Heart right ventricle (tissue), 16 donors: Measurements from ENCODE around the gene GSTA1. TPM values are rescaled to one million over a fixed set of nuclear protein-coding genes. Genes with fewer than 3 reads are reported as not detected.
"Not testable (repeated sequence)": the region's sequence is repeated elsewhere in the genome, so short reads cannot be mapped to it uniquely, and the experiment has no call there.

Source experiments
- ATAC-seq, 8 donors: fragments of 200-7000 bp; cut with Tn5 transposase; one replicate each; pipeline ENCODE4 v1.9.1; 2020; ENCODE audit warnings: mild to moderate bottlenecking in 8 of 8, moderate library complexity in 8 of 8, moderate number of reproducible peaks in 1 of 8
- DNase-seq, 2 donors: peaks; one replicate each; pipeline ENCODE4 v3.0.0-alpha.2; 2020
- H3K27ac ChIP-seq, 10 donors: fragments of 200-600 bp; sonication (generic) in 2 of 10; one replicate each; pipeline versions ENCODE4 v1.5.0 to v1.8.0; 2020 to 2022; ENCODE audit warnings: mild to moderate bottlenecking in 3 of 10
- H3K27me3 ChIP-seq, 7 donors: fragments of 200-600 bp; one replicate each; pipeline ENCODE4 v1.8.0; 2021 to 2022; ENCODE audit warnings: mild to moderate bottlenecking in 2 of 7
- H3K36me3 ChIP-seq, 9 donors: fragments of 200-600 bp; sonication (generic) in 1 of 9; one replicate each; pipeline versions ENCODE4 v1.5.0 to v1.8.0; 2020 to 2022; ENCODE audit warnings: mild to moderate bottlenecking in 2 of 9
- H3K4me1 ChIP-seq, 9 donors: fragments of 200-600 bp; sonication (generic) in 1 of 9; one replicate each; pipeline versions ENCODE4 v1.5.0 to v1.8.0; 2020 to 2022; ENCODE audit warnings: mild to moderate bottlenecking in 4 of 9
- H3K4me3 ChIP-seq, 10 donors: fragments of 200-600 bp; sonication (generic) in 2 of 10; one replicate each; pipeline versions ENCODE4 v1.5.0 to v1.8.0; 2020 to 2022; ENCODE audit warnings: mild to moderate bottlenecking in 7 of 10, moderate library complexity in 2 of 10
- H3K9me3 ChIP-seq, 11 donors: fragments of 200-600 bp in 10 of 11; sonication (generic) in 2 of 11; one replicate each; pipeline versions ENCODE4 v1.5.0 to v1.8.0; 2013 to 2022; ENCODE audit warnings: mild to moderate bottlenecking in 2 of 11, control low read depth in 1 of 11, moderate library complexity in 1 of 11
- WGBS, 2 donors: extraction: QIAGEN DNeasy Blood & Tissue Kit; methylation state at CpG; one replicate each; pipeline ENCODE4 v1.1.7; 2013; ENCODE audit warnings: inconsistent platforms in 1 of 2; 5-methylcytosine and 5-hydroxymethylcytosine counted together
- intact Hi-C, 10 donors: fragments of 100-400 bp; cut with DNase I; formaldehyde crosslinking; loops; one replicate each; pipeline versions ENCODE4 v1.11.1 to v1.14.2; 2022
- polyA plus RNA-seq, 2 donors: library from polyadenylated mRNA; stranded (reverse); fragments of 200-250 nt; gene quantifications; one replicate each; pipeline ENCODE4 v1.2.3, GENCODE V29; 2013
- total RNA-seq, 10 donors: library from RNA; stranded (reverse); fragmentation: NEBNext Ultra II Directional in 3 of 10; extraction: Animal tissue kit (Norgen Biotek cat#: 25700) in 3 of 10; gene quantifications; one replicate each; pipeline versions ENCODE4 v1.2.1 to v1.2.4, GENCODE V29; 2021 to 2023
- TF ChIP-seq, protein P1 (sequence below), 9 donors: fragments of 200-600 bp; sonication (generic) in 2 of 9; IDR thresholded peaks; one replicate each; pipeline versions ENCODE4 v1.5.0 to v1.8.0; 2021 to 2022; ENCODE audit warnings: antibody characterized with exemption in 9 of 9, mild to moderate bottlenecking in 5 of 9, moderate library complexity in 1 of 9
- donor health status: Arrhythmogenic right ventricular cardiomyopathy.
- donor health status: ischemic (EF 13 %, LVEDD 7.1; RV severe dilation, severe dysfunction).
- donor health status: healthy with polysubstance abuse.
- donor health status: DM: no; HTN: yes; CAD: no.
- donor health status: DM: no; HTN: no; CAD: no.
- donor health status: ischemic (EF 25% LVEDD 6.9; RV normal size, moderate dysfunction).
- donor health status: ischemic (EF 25% LVEDD 5.7; RV mildly dilated, moderate dysfunction).
- donor health status: healthy.
- donor health status: DM: yes; HTN: yes; CAD: no.
- donor health status: Ischemic cardiomyopathy.
- donor health status: ischemic (EF 35%, LVEDD 5.7; RV mildly dilated, moderate dysfunction).
- donor health status: nonischemic (EF 11% LVEDD 7.7; RV severe dilation, severe dysfunction).
- donor health status: DM: yes; HTN: yes; CAD: no.
- donor health status: PGD.
- donor health status: ischemic (EF 29% LVEDD 5.4; RV normal size, mild dysfunction).
- donor health status: nonischemic (EF 23%, LVEDD 6.1; RV moderate dilation, normal function).

The GSTA1 gene
- total and polyA plus RNA-seq, 12 donors, result not detected

DNA sequence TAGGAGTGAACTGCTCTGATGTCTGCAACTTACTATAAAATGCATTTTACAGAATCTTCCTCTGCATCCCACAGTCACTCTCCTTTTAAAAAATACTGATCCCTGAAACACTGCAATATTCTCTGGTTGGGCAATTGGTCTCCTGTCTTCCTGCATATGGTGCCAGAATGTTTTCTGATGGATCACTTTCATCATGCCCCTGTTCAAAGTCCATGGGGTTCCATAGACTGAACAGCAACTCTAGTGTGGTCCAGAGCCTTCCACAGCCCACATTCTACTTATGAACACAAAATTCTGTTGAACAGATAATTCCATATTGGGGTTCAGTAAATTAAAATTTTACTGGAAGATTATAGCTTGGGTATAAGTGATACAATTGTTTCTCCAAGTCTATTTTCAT, 51.3 kb downstream of the GSTA1 start:
- H3K27ac ChIP-seq, result no peak overlapping the region
- H3K4me3 ChIP-seq, result no peak overlapping the region
- H3K27me3 ChIP-seq, result no peaks in the 10 kb centered on the region
- intact Hi-C loops, result no loop called here
- DNase-seq (no peak), ATAC-seq (no peak)
- H3K9me3 ChIP-seq, result peaks cover 0 to 7% (median 0%) of the 10 kb centered on the region in 11 donors
- H3K4me1 ChIP-seq, result no peaks in the 10 kb centered on the region
- no peaks in the 10 kb centered on the region for H3K36me3 ChIP-seq
- TF ChIP-seq, protein P1, sequence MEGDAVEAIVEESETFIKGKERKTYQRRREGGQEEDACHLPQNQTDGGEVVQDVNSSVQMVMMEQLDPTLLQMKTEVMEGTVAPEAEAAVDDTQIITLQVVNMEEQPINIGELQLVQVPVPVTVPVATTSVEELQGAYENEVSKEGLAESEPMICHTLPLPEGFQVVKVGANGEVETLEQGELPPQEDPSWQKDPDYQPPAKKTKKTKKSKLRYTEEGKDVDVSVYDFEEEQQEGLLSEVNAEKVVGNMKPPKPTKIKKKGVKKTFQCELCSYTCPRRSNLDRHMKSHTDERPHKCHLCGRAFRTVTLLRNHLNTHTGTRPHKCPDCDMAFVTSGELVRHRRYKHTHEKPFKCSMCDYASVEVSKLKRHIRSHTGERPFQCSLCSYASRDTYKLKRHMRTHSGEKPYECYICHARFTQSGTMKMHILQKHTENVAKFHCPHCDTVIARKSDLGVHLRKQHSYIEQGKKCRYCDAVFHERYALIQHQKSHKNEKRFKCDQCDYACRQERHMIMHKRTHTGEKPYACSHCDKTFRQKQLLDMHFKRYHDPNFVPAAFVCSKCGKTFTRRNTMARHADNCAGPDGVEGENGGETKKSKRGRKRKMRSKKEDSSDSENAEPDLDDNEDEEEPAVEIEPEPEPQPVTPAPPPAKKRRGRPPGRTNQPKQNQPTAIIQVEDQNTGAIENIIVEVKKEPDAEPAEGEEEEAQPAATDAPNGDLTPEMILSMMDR (IDR thresholded peaks at IDR 0.05), result no peak

DNA sequence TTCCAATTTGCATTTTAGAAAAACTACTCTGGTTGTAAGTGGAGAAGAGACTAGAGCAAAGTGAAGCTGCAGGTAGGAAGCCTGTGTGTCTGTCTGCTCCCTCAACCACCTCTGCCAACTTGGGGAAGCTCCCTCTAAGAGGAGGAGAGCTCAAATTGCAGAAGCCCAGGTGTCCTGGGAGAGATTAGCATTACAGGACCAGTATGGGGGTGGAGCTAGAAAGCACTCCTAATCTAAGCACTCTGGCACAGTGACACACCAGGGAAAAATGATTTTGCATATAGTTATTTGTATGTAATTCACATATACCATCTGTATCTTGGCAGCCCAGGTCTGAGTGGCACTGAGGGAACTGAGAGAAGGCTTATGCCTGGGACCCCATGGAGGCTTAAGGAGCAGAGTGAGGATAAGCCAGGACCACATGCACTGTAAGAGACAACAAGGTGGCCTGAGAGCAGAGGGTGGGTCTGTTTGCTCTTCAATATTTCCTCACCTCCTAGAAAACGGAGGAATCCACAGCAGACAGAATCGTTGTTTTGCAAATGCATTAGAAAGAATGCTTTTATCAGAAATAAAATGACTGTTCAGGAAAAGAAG, 54.0 kb downstream of the GSTA1 start:
- H3K27me3 ChIP-seq, result no peaks in the 10 kb centered on the region
- no peaks in the 10 kb centered on the region for H3K4me1 ChIP-seq
- H3K9me3 ChIP-seq, result peaks cover 0 to 7% (median 0%) of the 10 kb centered on the region in 11 donors
- H3K27ac ChIP-seq, result no peak overlapping the region
- no peak overlapping the region for H3K4me3 ChIP-seq
- TF ChIP-seq, protein P1 (IDR thresholded peaks at IDR 0.05), result no peak
- intact Hi-C loops, result no loop called here
- no peak for DNase-seq
- 44 to 47% methylated on average over 2 of the region's 2 CpGs for WGBS, 2 donors
- no peaks in the 10 kb centered on the region for H3K36me3 ChIP-seq
- ATAC-seq, result no peak

DNA sequence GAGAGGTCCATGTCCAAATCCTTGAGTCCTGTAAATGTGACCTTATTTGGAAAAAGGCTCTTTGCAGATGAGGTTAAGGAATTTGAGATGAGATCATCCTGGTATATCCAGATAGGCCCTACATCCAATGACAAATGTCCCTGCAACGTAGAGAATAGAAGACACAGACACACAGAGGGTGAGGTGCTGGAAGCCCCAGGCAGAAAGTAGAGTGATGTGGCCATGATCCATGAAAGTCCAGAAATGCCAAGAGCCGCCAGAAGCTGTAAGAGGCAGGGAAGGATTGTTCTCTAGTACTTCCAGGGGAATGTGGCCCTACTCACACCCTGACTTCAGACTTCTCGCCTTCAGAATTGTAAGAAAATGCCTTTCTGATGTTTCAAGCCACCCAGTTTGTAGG, 56.3 kb downstream of the GSTA1 start:
- ATAC-seq, H3K36me3 ChIP-seq, H3K4me3 ChIP-seq, DNase-seq, H3K4me1 ChIP-seq, H3K27ac ChIP-seq, intact Hi-C loops, H3K9me3 ChIP-seq, H3K27me3 ChIP-seq: not testable (repeated sequence)
- 51 to 63% methylated on average over 3 of the region's 3 CpGs for WGBS, 2 donors

DNA sequence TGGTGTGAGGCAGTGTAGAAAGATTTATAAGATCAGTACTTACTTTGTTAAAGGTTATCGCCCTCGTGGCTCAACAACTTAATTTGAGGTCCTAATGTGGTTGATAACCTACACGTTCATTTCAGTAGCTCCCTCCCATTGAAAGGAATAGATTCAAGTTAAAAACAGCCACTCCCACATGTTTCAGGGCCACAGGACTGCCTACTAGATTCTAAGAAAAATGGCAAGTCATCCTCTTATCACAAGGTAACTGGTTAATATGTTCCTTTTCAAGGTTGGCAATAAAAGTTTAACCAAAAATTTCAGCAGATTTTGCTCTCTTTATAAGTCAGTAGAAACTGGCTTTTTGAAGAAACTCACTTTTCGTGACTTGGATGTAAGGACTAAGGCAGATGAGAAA, 57.4 kb downstream of the GSTA1 start:
- H3K4me3 ChIP-seq, result no peak overlapping the region
- TF ChIP-seq, protein P1 (IDR thresholded peaks at IDR 0.05), result no peak
- DNase-seq (no peak), ATAC-seq (no peak)
- H3K27ac ChIP-seq, result no peak overlapping the region
- H3K36me3 ChIP-seq, result no peaks in the 10 kb centered on the region
- intact Hi-C loops, result no loop called here
- no peaks in the 10 kb centered on the region for H3K27me3 ChIP-seq
- no peaks in the 10 kb centered on the region for H3K4me1 ChIP-seq
- WGBS, 2 donors, result 61 to 67% methylated on average over 4 of the region's 4 CpGs
- H3K9me3 ChIP-seq, result peaks cover 0 to 13% (median 0%) of the 10 kb centered on the region in 11 donors

DNA sequence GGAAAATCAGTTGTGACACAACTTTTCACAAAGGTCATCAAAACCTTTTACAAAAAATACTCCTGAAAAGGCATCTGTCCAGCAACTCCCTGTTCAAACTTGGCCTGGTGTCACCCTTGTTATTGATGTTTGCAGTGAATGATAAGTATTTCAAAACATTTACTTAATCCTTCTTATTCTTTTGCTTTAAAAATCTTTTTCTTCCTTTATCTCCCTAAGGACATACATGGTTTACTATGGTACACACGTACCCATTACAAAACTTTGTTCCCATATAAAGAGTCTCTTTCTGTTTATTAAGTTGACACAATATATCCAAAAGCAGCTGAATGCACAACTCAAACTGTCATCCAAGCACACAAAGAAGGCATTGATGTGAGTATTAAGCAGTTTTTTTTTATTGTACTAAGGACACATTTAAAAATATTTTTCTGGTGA, 57.8 kb downstream of the GSTA1 start:
- intact Hi-C loops, result no loop called here
- Histone ChIP-seq H3K27me3 (no peaks in the 10 kb centered on the region), H3K4me3 (no peak overlapping the region), H3K4me1 (no peaks in the 10 kb centered on the region), H3K27ac (no peak overlapping the region), H3K9me3 (peaks cover 0 to 14% (median 0%) of the 10 kb centered on the region in 11 donors), H3K36me3 (no peaks in the 10 kb centered on the region)
- DNase-seq (no peak), ATAC-seq (no peak)
- TF ChIP-seq, protein P1 (IDR thresholded peaks at IDR 0.05), result no peak
- WGBS, 2 donors, result 55 to 62% methylated on average over 1 of the region's 1 CpG
